ENCODE results near the gene TSC22D3.

The TSC22D3 gene

DNA sequence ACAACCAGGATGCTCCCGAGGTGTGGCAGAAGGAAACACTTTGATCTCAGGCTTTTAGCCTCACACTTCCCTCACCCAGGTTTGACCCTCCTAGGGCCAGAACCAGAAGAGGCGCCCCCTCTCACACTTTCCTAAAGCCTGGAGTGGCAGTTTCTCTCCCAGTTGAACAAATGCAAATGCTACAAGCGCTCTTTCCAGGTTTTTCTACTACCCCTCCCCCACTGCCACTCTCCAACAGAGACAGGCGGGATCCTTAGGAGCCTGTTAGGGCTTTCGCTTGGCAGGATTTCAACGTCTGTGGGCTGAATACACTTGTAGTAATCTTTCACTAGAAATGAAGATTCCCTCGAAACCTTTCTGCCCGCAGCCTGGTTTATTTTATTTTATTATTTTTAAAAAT is 2.4 kb downstream of the TSC22D3 start:
- no peak overlapping the region for H3K4me3 ChIP-seq (ENCODE audit: low read length)
- DNase-seq (ENCODE audit: low read depth), result no peak
- TF ChIP-seq, protein P1, sequence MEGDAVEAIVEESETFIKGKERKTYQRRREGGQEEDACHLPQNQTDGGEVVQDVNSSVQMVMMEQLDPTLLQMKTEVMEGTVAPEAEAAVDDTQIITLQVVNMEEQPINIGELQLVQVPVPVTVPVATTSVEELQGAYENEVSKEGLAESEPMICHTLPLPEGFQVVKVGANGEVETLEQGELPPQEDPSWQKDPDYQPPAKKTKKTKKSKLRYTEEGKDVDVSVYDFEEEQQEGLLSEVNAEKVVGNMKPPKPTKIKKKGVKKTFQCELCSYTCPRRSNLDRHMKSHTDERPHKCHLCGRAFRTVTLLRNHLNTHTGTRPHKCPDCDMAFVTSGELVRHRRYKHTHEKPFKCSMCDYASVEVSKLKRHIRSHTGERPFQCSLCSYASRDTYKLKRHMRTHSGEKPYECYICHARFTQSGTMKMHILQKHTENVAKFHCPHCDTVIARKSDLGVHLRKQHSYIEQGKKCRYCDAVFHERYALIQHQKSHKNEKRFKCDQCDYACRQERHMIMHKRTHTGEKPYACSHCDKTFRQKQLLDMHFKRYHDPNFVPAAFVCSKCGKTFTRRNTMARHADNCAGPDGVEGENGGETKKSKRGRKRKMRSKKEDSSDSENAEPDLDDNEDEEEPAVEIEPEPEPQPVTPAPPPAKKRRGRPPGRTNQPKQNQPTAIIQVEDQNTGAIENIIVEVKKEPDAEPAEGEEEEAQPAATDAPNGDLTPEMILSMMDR (conservative IDR thresholded peaks at IDR 0.05; ENCODE audit: low read depth, low read length), result no peak

DNA sequence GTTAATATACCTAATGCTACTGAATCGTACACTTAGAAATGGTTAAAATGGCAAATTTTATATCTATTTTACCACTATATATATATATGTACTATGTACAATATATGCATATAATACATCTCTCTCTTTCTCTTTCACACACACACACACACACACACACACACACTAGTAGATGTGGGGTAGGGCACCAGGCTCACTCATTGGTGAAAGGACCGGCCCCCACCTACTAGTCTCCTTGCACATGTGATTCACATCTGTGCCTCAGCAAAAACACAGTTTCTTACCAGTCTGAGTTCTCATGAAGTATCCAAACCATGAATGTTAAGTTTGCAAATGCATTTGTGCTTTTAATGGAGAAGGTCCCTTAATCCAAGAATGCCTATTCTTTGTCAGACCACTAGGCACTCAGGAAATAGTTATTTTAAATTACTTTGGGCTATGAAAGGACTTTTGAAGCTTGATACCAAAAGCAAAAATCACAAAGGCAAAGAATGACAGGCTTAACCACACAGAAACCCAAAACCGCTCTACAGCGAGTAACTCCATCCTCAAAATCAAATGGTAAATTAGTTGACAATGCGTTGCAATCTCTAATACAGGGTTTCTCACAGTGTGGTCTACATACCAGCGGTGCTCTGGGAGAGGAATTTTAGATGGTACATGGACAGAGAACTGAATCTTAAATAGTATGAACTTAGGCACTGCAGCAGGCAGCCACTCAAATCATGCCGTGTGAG is 5.8 kb downstream of the TSC22D3 start:
- no peak overlapping the region for H3K4me3 ChIP-seq (ENCODE audit: low read length)
- DNase-seq (ENCODE audit: low read depth), result no peak
- TF ChIP-seq, protein P1 (conservative IDR thresholded peaks at IDR 0.05; ENCODE audit: low read depth, low read length), result no peak

DNA sequence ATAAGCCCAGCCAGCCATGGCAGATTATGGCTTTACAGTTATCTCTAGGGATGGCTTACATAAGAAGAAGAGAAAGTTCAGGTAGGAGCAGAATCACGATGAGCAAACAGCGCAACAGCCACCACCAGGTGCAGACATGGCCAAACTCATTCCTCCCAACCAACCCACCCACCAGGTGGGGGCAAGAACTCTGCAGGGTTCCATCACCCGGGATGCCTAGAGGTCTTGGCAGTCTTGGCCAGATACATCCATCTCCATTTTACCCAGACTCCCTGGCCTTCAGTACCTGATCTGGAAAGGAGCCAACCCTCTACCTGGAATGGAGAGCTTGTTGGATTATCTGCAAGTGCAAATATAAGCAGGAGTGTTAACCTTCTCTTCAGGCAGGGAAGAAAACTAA is 7.5 kb downstream of the TSC22D3 start:
- no peak for DNase-seq (ENCODE audit: low read depth)
- H3K4me3 ChIP-seq (ENCODE audit: low read length), result no peak overlapping the region
- TF ChIP-seq, protein P1 (conservative IDR thresholded peaks at IDR 0.05; ENCODE audit: low read depth, low read length), result no peak

DNA sequence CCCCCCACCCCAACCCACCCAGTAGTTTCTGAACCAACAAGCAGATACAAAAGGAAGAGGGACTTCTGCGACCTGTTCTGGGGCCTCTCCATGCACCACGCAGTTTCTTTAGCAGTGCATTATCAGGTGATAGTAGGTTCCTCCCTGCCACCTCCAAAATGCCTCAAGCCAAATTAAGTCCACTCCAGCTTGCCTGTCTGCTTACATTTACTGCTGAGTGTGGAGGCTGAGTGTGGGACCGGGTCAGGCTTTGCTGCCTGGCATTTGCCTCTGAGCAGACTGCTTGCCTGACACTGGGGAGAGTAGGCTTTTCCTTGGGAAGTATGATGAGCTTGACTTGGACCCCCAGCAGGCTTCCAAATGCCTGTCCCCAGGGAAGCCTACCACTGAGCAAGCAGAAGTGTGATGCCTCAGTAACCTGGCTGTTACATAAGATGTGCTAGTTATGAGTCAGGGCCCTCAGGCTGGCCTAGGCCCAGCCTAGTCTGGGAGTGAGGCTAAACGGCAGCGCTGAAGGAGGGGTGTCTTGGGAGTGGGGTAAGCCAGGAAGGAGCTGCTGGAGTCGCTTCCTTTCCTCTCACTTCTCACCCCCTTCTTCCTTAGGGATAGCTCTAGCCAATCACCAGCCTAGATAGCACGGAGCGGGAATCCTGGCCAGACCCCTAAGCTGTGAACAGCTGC is 9.0 kb downstream of the TSC22D3 start:
- no peak for DNase-seq (ENCODE audit: low read depth)
- TF ChIP-seq, protein P1 (conservative IDR thresholded peaks at IDR 0.05; ENCODE audit: low read depth, low read length), result no peak
- H3K4me3 ChIP-seq (ENCODE audit: low read length), result no peak overlapping the region

DNA sequence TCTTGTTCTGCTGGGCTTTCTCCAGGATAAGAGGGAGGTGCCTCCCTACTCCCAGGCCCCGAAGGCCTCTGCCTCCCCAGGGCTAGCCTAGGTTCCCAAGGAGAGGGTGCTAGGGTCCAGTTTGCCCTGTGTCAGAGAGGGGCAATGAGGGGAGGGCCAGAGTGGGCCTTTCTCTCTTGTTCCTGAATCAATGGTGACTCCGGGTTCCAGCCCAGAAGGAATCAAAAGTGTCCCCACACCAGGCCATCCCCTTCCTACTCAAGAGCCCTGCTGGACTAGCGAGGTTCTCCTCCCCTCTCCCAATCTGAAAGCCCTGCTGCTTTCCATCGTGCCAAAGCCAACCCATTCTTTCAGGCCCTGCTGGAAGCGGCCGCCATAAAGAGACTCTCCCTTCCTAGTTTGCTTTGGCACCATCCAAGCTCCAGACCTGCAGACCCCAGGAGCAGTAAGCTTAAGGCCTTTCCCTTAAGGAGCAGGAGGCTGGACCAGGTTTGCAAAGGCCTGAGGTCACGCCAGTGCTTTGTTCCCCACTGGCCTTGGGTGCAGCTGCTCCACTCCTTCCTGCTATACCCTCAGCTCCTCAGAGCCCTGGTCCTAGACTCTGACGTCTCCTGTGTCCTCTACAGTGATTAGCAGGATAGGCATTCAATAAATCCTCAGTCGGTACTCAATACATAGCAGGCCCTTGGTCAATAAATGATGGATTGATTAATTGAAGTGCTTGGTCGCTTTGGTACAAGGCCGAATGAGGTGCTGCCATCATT is 10.6 kb downstream of the TSC22D3 start:
- TF ChIP-seq, protein P1 (conservative IDR thresholded peaks at IDR 0.05; ENCODE audit: low read depth, low read length), result no peak
- no peak for DNase-seq (ENCODE audit: low read depth)
- H3K4me3 ChIP-seq (ENCODE audit: low read length), result no peak overlapping the region

DNA sequence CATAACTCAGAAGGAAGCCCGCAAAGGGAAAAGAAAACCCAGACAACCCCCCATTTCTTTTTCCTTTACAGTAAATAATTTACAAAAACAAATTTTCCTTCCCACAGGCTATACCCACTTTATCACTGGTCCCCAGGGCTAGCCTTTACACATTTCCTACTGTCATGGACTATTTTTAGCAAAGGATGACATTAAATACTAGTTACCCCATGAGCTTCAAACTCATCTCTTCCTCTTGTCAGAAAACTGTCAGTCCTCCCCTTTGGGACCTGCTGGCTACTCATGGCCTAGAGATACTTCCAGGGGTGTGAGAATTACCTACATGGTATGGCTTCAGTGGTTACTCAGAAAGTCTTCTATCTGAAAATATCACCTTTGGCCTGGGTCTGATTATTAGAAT is 11.9 kb downstream of the TSC22D3 start:
- H3K4me3 ChIP-seq (ENCODE audit: low read length), result no peak overlapping the region
- TF ChIP-seq, protein P1 (conservative IDR thresholded peaks at IDR 0.05; ENCODE audit: low read depth, low read length), result no peak
- DNase-seq (ENCODE audit: low read depth), result no peak

Measured in retinal pigment epithelial cell (primary cell).